HepG2 (cell line): ENCODE data around the gene TRABD. TPM values are rescaled to one million over a fixed set of nuclear protein-coding genes. Genes with fewer than 3 reads are reported as not detected.
A peak's percentile ranks its signal among the peaks of the same experiment; 100 is the strongest.

Source experiments
- DR1 ChIP-seq: sonication (generic); formaldehyde crosslinking; IDR thresholded peaks from 2 replicates; pipeline ENCODE4 v1.8.0; 2021; ENCODE audit warnings: mild to moderate bottlenecking, missing genetic modification reagents, inconsistent platforms
- ESRRA ChIP-seq: sonication (generic); formaldehyde crosslinking; IDR thresholded peaks from 2 replicates; pipeline ENCODE4 v1.5.1; 2020; ENCODE audit warnings: mild to moderate bottlenecking, low read depth, missing genetic modification reagents
- HMG20B ChIP-seq: conservative IDR thresholded peaks from 2 replicates; pipeline ENCODE4 v1.6.1; 2016; ENCODE audit warnings: missing genetic modification reagents, missing compliant biosample characterization
- HOXA9 ChIP-seq: sonication (generic); formaldehyde crosslinking; IDR thresholded peaks from 2 replicates; pipeline ENCODE4 v1.8.1; 2022; ENCODE audit warnings: missing genetic modification reagents, mild to moderate bottlenecking, moderate library complexity, borderline replicate concordance
- NCOA5 ChIP-seq: sonication (generic); formaldehyde crosslinking; IDR thresholded peaks from 2 replicates; pipeline ENCODE4 v1.4.0; 2020; ENCODE audit warnings: missing genetic modification reagents
- RBM39 ChIP-seq: fragments of 200-400 bp; formaldehyde crosslinking; IDR thresholded peaks from one replicate; pipeline ENCODE4 v1.6.1; 2018; ENCODE audit warnings: antibody characterized with exemption, mild to moderate bottlenecking, low read depth, low read length; ENCODE audit not compliant: poor library complexity, severe bottlenecking
- SMAD9 ChIP-seq: sonication (generic); formaldehyde crosslinking; IDR thresholded peaks from 2 replicates; pipeline ENCODE4 v1.5.1; 2020; ENCODE audit warnings: mild to moderate bottlenecking, missing genetic modification reagents
- ZFP36L2 ChIP-seq: sonication (generic); formaldehyde crosslinking; IDR thresholded peaks from 2 replicates; pipeline ENCODE4 v1.4.0; 2020; ENCODE audit warnings: missing genetic modification reagents
- ZKSCAN8 ChIP-seq: IDR thresholded peaks from 2 replicates; pipeline ENCODE4 v1.6.1; 2016; ENCODE audit warnings: borderline replicate concordance, missing genetic modification reagents, missing compliant biosample characterization
- ZNF616 ChIP-seq: sonication (generic); formaldehyde crosslinking; IDR thresholded peaks from 2 replicates; pipeline ENCODE4 v1.5.0; 2020; ENCODE audit warnings: low read depth, mild to moderate bottlenecking, missing genetic modification reagents
- ZNF7 ChIP-seq: IDR thresholded peaks from 2 replicates; pipeline ENCODE4 v1.6.1; 2016; ENCODE audit warnings: missing biosample characterization, missing genetic modification reagents
- ZNF781 ChIP-seq: sonication (generic); formaldehyde crosslinking; IDR thresholded peaks from 2 replicates; pipeline ENCODE4 v1.5.1; 2020; ENCODE audit warnings: borderline replicate concordance, mild to moderate bottlenecking, missing genetic modification reagents; ENCODE audit errors: not compliant biosample characterization
- ZNF841 ChIP-seq: sonication (generic); formaldehyde crosslinking; IDR thresholded peaks from 2 replicates; pipeline ENCODE4 v1.8.1; 2023; ENCODE audit warnings: missing genetic modification reagents, borderline replicate concordance
- ZNF850 ChIP-seq: sonication (generic); formaldehyde crosslinking; conservative IDR thresholded peaks from 2 replicates; pipeline ENCODE4 v1.9.0; 2021; ENCODE audit warnings: mild to moderate bottlenecking, missing genetic modification reagents
- polyA plus RNA-seq, 8 experiments: library from polyadenylated mRNA; depleted of rRNA in 3 of 8; stranded (reverse) in 7 of 8; unstranded in 1 of 8; fragments of >200 nt; fragmentation: Illumina TruSeq in 4 of 8; extraction: Trizol in 4 of 8; gene quantifications; 2 replicates each; pipeline versions ENCODE4 v1.2.1 to v1.2.3, GENCODE V29; 2011 to 2016; ENCODE audit warnings: low read depth in 4 of 8, missing spikeins in 1 of 8, mixed read lengths in 1 of 8; ENCODE audit not compliant: insufficient read depth in 1 of 8
- total RNA-seq, 5 experiments: library from RNA; depleted of rRNA; stranded (reverse); fragments of >200 nt; fragmentation: Illumina TruSeq; extraction: Trizol; gene quantifications; 2 replicates each; pipeline ENCODE4 v1.2.3, GENCODE V29; 2016; ENCODE audit warnings: low read depth in 1 of 5
- TF ChIP-seq, protein P1 (sequence below): sonication (generic); formaldehyde crosslinking; conservative IDR thresholded peaks from 2 replicates; pipeline ENCODE4 v1.4.0; 2020; ENCODE audit warnings: missing genetic modification reagents
- TF ChIP-seq, protein P2 (sequence below): sonication (generic); formaldehyde crosslinking; IDR thresholded peaks from 2 replicates; pipeline ENCODE4 v1.5.0; 2020; ENCODE audit warnings: missing genetic modification reagents, mild to moderate bottlenecking, borderline replicate concordance
- TF ChIP-seq, protein P3 (sequence below): sonication (generic); formaldehyde crosslinking; IDR thresholded peaks from 2 replicates; pipeline ENCODE4 v1.4.0; 2020; ENCODE audit warnings: missing genetic modification reagents
- TF ChIP-seq, protein P4 (sequence below): sonication (generic); formaldehyde crosslinking; IDR thresholded peaks from 2 replicates; pipeline ENCODE4 v1.5.0; 2020; ENCODE audit warnings: mild to moderate bottlenecking, low read depth, missing genetic modification reagents, borderline replicate concordance
- TF ChIP-seq, protein P5 (sequence below): sonication (generic); formaldehyde crosslinking; IDR thresholded peaks from 2 replicates; pipeline ENCODE4 v1.5.0; 2020; ENCODE audit warnings: mild to moderate bottlenecking, missing genetic modification reagents

Gene TRABD
- total and polyA plus RNA-seq, 2 of the 13 experiments (the other 11 are each of a cell fraction or from before 2014, with no cell fraction given), result 21.5 to 28.9 TPM

DNA sequence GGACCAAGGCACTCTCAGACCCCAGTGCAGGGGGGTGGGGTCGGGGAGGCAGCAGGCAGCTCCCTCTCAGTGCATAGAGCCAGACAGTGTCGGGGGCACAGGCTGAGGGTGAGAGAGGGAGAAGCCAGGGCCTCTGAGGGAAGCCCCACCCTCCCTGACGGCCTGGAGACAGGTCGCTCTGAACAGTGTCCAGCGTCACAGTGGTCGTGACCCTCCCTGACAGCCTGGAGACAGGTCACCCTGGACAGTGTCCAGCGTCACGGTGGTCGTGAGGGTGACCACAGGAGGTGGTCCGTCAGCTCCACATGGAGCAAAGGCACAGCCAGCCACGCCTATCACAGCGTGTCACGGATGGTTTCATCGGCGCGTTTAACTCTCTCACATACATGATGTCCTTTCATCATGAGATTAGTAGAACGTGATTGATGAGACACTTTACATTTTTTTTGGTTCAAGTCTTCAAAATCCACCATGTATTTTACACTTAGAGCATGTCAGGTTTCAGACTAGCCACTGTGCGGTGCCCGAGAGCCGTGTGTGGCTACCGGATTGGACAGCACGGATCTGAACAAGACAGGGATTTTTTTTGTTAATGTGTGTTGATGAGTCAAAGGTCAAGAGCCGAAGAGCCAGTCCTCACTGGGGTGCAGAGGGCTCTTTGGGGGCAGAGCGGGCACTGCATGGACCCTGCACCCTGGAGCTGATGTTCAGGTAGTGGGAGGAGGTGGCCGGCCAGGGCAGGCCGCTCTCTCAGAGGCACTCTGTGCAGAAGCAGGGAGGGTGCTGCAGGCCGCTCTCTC is 39.1 kb upstream of the TRABD start (continued):
- TF ChIP-seq ESRRA (CRISPR knock-in tag) (peak; percentile 94), NCOA5 (no peak), ZNF7 (CRISPR knock-in tag) (no peak), HOXA9 (CRISPR knock-in tag) (no peak), DR1 (CRISPR knock-in tag) (peak; percentile 49; the same call in 1 of the 2 replicates), ZFP36L2 (no peak), SMAD9 (CRISPR knock-in tag) (no peak), ZNF781 (CRISPR knock-in tag) (no peak), HMG20B (0 out of 2 replicates have a peak, but pooled peaks have one; percentile 45), ZNF850 (CRISPR knock-in tag) (no peak), RBM39 (no peak), ZKSCAN8 (CRISPR knock-in tag) (0 out of 2 replicates have a peak, but pooled peaks have one; percentile 28), ZNF616 (no peak), ZNF841 (CRISPR knock-in tag) (no peak)
- TF ChIP-seq, protein P1, sequence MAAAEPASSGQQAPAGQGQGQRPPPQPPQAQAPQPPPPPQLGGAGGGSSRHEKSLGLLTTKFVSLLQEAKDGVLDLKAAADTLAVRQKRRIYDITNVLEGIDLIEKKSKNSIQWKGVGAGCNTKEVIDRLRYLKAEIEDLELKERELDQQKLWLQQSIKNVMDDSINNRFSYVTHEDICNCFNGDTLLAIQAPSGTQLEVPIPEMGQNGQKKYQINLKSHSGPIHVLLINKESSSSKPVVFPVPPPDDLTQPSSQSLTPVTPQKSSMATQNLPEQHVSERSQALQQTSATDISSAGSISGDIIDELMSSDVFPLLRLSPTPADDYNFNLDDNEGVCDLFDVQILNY, result 0 out of 2 replicates have a peak, but pooled peaks have one; percentile 22
- TF ChIP-seq, protein P2, sequence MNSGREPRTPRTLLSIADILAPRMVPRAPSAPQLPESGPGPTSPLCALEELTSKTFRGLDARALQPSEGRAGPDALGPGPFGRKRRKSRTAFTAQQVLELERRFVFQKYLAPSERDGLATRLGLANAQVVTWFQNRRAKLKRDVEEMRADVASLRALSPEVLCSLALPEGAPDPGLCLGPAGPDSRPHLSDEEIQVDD (CRISPR knock-in tag), result no peak
- TF ChIP-seq, protein P3, sequence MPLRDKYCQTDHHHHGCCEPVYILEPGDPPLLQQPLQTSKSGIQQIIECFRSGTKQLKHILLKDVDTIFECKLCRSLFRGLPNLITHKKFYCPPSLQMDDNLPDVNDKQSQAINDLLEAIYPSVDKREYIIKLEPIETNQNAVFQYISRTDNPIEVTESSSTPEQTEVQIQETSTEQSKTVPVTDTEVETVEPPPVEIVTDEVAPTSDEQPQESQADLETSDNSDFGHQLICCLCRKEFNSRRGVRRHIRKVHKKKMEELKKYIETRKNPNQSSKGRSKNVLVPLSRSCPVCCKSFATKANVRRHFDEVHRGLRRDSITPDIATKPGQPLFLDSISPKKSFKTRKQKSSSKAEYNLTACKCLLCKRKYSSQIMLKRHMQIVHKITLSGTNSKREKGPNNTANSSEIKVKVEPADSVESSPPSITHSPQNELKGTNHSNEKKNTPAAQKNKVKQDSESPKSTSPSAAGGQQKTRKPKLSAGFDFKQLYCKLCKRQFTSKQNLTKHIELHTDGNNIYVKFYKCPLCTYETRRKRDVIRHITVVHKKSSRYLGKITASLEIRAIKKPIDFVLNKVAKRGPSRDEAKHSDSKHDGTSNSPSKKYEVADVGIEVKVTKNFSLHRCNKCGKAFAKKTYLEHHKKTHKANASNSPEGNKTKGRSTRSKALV (CRISPR knock-in tag), result peak; percentile 59; the same call in 1 of the 2 replicates
- TF ChIP-seq, protein P4, sequence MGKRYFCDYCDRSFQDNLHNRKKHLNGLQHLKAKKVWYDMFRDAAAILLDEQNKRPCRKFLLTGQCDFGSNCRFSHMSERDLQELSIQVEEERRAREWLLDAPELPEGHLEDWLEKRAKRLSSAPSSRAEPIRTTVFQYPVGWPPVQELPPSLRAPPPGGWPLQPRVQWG (CRISPR knock-in tag), result no peak
- TF ChIP-seq, protein P5, sequence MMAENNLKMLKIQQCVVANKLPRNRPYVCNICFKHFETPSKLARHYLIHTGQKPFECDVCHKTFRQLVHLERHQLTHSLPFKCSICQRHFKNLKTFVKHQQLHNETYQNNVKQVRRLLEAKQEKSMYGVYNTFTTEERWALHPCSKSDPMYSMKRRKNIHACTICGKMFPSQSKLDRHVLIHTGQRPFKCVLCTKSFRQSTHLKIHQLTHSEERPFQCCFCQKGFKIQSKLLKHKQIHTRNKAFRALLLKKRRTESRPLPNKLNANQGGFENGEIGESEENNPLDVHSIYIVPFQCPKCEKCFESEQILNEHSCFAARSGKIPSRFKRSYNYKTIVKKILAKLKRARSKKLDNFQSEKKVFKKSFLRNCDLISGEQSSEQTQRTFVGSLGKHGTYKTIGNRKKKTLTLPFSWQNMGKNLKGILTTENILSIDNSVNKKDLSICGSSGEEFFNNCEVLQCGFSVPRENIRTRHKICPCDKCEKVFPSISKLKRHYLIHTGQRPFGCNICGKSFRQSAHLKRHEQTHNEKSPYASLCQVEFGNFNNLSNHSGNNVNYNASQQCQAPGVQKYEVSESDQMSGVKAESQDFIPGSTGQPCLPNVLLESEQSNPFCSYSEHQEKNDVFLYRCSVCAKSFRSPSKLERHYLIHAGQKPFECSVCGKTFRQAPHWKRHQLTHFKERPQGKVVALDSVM, result peak; percentile 17; the same call in 1 of the 2 replicates
